ENCODE results near the gene SBSN. TPM values are rescaled to one million over a fixed set of nuclear protein-coding genes. Genes with fewer than 3 reads are reported as not detected.

The SBSN gene
- total RNA-seq, 1 donor from 2014 or later, result 0.21 TPM

DNA sequence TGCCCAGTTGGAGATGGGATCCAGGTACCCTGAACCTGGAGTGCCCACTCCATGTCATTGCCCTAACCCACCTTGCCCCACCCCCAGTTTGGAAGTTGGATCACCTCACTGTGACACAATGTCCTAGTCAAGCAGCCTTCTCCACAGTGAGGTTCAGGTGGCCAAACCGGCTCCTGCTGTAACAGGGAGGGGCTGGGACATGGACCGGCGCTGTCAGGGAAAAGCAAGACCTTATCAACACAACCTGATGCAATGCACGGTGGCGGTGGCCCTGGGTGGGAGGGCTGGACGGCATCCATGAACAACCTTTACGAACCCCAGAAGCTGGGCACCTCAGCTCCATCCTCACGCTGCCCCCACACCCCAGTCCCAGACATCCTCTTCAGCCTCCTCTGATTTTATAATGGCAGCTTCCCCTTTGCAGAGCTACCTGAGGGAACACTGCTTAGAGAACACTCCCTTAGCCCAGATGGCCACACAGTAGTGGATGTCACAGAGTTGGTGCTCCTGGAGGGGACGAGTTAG, 36.2 kb downstream of the SBSN start:
- H3K36me3 Mint-ChIP-seq (ENCODE audit: low read depth), result no peaks in the 10 kb centered on the region
- H3K4me3 Mint-ChIP-seq, result no peak overlapping the region
- TF ChIP-seq, protein P1, sequence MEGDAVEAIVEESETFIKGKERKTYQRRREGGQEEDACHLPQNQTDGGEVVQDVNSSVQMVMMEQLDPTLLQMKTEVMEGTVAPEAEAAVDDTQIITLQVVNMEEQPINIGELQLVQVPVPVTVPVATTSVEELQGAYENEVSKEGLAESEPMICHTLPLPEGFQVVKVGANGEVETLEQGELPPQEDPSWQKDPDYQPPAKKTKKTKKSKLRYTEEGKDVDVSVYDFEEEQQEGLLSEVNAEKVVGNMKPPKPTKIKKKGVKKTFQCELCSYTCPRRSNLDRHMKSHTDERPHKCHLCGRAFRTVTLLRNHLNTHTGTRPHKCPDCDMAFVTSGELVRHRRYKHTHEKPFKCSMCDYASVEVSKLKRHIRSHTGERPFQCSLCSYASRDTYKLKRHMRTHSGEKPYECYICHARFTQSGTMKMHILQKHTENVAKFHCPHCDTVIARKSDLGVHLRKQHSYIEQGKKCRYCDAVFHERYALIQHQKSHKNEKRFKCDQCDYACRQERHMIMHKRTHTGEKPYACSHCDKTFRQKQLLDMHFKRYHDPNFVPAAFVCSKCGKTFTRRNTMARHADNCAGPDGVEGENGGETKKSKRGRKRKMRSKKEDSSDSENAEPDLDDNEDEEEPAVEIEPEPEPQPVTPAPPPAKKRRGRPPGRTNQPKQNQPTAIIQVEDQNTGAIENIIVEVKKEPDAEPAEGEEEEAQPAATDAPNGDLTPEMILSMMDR (conservative IDR thresholded peaks at IDR 0.05), result no peak
- DNase-seq (ENCODE audit: low read depth, low spot score), result no peak
- no peak overlapping the region for H3K27ac Mint-ChIP-seq (ENCODE audit: unreplicated experiment)
- H3K27me3 Mint-ChIP-seq (ENCODE audit: low read depth), result peaks cover 67% of the 10 kb centered on the region
- H3K9me3 Mint-ChIP-seq, result no peaks in the 10 kb centered on the region
- H3K4me1 Mint-ChIP-seq, result no peaks in the 10 kb centered on the region

DNA sequence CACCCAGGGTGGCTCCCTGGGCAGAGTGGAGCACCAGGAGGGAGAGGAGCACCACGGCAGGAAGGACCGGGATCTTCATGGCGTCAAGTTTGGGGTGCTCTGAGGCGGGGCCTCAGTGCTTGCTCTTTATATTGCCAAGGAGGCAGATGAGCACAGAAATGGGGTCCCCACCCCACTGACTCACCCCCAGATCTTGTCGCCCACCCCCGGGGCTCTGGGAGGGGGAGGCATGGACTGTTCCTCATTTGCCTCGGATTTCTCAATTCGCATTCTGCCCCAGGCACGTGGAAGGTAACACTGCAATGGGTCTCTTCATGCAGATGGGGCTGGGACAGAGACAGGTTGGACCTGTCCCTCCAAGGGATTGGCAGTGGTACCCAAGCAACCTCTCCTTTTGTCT, 37.7 kb downstream of the SBSN start, which contains the start of gene KRTDAP:
KRTDAP (minus strand) TSS at position 101 of the 400 bp plus-strand sequence; CDS start at position 79, 22 bp downstream.
- Mint-ChIP-seq H3K27me3 (ENCODE audit: low read depth) (peaks cover 80% of the 10 kb centered on the region), H3K36me3 (ENCODE audit: low read depth) (no peaks in the 10 kb centered on the region), H3K27ac (ENCODE audit: unreplicated experiment) (no peak within 1 kb of the TSS), H3K4me3 (no peak within 1 kb of the TSS), H3K9me3 (no peaks in the 10 kb centered on the region), H3K4me1 (no peaks in the 10 kb centered on the region)
- TF ChIP-seq, protein P1 (conservative IDR thresholded peaks at IDR 0.05), result no peak
- DNase-seq (ENCODE audit: low read depth, low spot score), result no peak

DNA sequence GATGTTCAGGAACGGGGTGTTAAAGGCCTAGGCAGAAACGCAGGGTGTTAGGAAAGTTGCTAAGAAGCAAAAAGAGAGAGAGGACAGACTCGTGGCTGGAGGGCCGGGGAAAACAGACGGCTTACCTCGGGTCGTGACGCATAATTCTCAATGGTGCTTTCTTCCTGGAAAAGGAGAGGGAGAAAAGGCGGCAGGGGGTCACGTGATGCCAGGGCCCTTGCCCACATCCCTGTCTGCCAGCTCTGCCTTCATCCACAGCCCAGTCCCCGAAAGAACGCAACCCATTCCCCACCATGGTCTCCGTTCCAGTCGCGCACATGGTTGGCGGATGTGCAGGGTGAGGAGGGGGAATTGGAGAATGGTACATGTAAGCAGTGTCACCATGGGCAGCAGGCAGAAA, 39.4 kb downstream of the SBSN start:
- Mint-ChIP-seq H3K36me3 (ENCODE audit: low read depth) (no peaks in the 10 kb centered on the region), H3K27me3 (ENCODE audit: low read depth) (peaks cover 80% of the 10 kb centered on the region), H3K9me3 (no peaks in the 10 kb centered on the region), H3K4me1 (no peaks in the 10 kb centered on the region), H3K4me3 (no peak overlapping the region), H3K27ac (ENCODE audit: unreplicated experiment) (no peak overlapping the region)
- DNase-seq (ENCODE audit: low read depth, low spot score), result no peak
- TF ChIP-seq, protein P1 (conservative IDR thresholded peaks at IDR 0.05), result no peak

DNA sequence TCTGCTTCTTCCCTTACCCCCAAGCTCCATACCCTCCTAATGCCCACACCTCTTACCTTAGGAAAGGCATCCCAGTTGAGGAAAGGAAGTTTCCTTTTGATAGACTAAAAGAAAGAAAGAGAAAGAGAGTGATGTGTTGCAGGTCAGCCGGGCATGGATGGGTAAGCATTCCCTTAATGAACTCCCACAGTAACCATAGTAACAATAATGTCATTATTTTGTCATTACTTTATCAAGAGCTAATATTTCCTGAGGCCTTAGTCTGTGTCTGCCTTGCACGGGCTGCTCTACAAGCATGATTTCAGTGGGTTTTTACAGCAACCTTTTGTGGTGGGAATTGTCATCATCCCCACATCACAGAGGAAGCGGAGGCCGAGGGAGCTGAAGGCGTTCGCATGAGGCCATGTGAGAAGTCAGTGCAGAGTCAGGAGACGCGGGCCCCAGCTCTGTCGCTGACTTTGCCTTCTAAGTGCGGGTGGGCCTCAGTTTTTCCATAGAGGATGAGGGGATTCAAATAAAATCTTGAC, 40.4 kb downstream of the SBSN start:
- Mint-ChIP-seq H3K4me1 (no peaks in the 10 kb centered on the region), H3K9me3 (no peaks in the 10 kb centered on the region), H3K4me3 (no peak overlapping the region), H3K36me3 (ENCODE audit: low read depth) (no peaks in the 10 kb centered on the region), H3K27me3 (ENCODE audit: low read depth) (peaks cover 78% of the 10 kb centered on the region), H3K27ac (ENCODE audit: unreplicated experiment) (no peak overlapping the region)
- TF ChIP-seq, protein P1 (conservative IDR thresholded peaks at IDR 0.05), result no peak
- DNase-seq (ENCODE audit: low read depth, low spot score), result no peak

DNA sequence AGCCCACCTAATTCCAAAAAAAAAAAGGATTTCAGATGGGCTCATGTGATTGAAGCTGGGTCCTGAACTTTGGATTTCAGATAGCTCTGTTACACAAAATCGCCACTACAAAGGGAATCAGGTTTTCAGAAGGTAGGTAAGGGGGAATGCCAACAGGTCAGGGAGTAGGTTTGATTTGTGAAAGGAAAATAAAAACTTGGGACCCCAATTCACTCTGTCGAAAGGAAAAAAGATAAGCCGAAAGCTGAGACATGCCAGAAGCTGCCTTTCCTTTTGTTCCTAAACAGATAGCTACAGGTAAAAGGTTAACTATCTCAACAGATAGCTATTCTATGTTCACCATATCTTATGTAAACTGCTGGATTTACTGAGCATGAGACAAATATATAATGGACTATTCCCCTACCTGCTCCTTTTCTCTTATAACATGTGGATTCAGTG, 41.8 kb downstream of the SBSN start:
- Mint-ChIP-seq H3K4me3 (no peak overlapping the region), H3K27ac (ENCODE audit: unreplicated experiment) (no peak overlapping the region), H3K9me3 (no peaks in the 10 kb centered on the region), H3K4me1 (no peaks in the 10 kb centered on the region), H3K27me3 (ENCODE audit: low read depth) (peaks cover 67% of the 10 kb centered on the region), H3K36me3 (ENCODE audit: low read depth) (no peaks in the 10 kb centered on the region)
- no peak for DNase-seq (ENCODE audit: low read depth, low spot score)
- TF ChIP-seq, protein P1 (conservative IDR thresholded peaks at IDR 0.05), result no peak

Data from neural crest cell (in vitro differentiated cells).